ENCODE results near the gene EPHB3. TPM values are rescaled to one million over a fixed set of nuclear protein-coding genes. Genes with fewer than 3 reads are reported as not detected.

The EPHB3 gene
- total and polyA plus RNA-seq, 2 of the 4 experiments (the other 2 are of a cell fraction), result 0.72 to 2.9 TPM

DNA sequence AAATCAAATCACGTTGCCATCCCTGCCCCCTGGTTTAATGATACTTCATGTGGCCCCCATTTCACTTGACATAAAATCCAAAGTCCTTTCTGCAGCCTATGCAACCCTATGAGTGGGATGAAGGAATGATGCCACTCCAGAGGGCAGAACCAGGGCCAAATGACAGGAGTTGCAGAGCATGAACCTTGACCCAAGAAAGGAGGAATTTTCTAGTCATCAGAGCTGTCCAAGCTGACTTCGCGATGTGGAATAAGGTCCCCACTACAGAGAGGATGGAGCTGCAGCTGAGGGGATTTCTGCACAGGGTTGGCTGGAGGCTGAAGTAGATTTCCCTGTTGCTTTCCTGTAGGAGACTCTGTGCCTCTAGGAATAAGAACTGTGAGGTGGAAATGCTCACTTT is 15.8 kb upstream of the EPHB3 start:
- in situ Hi-C loops (cut with MboI; ENCODE audit: low sequenced_read_pairs) (no loop called here), dilution Hi-C loops (cut with HindIII; ENCODE audit: low sequenced_read_pairs, unreplicated experiment) (loop anchor here (25.0 kb wide), 1 partner anchor 183 kb away; the partner anchor contains the start of genes CLCN2 and POLR2H), intact Hi-C loops (cut with micrococcal nuclease) (no loop called here)
- Histone ChIP-seq H3K79me1 (ENCODE audit: low read depth in 1 of 2, low read length in 2 of 2) (no peaks in the 10 kb centered on the region), H4K5ac (ENCODE audit: low read depth, low read length) (no peak overlapping the region), H3K27me3 (ENCODE audit: control insufficient read depth, insufficient read depth, low read length) (peaks cover 59% of the 10 kb centered on the region), H2AK9ac (replicated peaks; ENCODE audit: low read depth, low read length, poor library complexity) (no peak overlapping the region), H2BK20ac (ENCODE audit: low read depth, low read length) (no peak overlapping the region), H3K23ac (ENCODE audit: low read depth, low read length) (no peak overlapping the region), H3K9me3 (ENCODE audit: control insufficient read depth, insufficient read depth, low read length) (no peaks in the 10 kb centered on the region), H3K9me1 (ENCODE audit: insufficient read depth, low read length) (no peaks in the 10 kb centered on the region), H2BK5ac (ENCODE audit: low read depth, low read length, poor library complexity, severe bottlenecking) (no peak overlapping the region), H3K56ac (ENCODE audit: extremely low read depth, insufficient read depth, low read length) (no peak overlapping the region), H3K4me2 (ENCODE audit: low read depth, low read length) (no peak overlapping the region), H2AFZ (replicated peaks; ENCODE audit: low read length, poor library complexity) (no peak overlapping the region), H2BK15ac (ENCODE audit: low read depth, low read length) (no peak overlapping the region), H4K91ac (ENCODE audit: insufficient read depth, low read depth, low read length) (no peak overlapping the region), H3K27ac (ENCODE audit: insufficient read depth, low read length) (no peak overlapping the region), H2AK5ac (ENCODE audit: low read depth, low read length) (no peak overlapping the region), H4K20me1 (ENCODE audit: insufficient read depth, low read length) (no peaks in the 10 kb centered on the region), H3K36me3 (ENCODE audit: control insufficient read depth, insufficient read depth, low read length) (no peaks in the 10 kb centered on the region), H3K4ac (ENCODE audit: low read depth, low read length) (no peak overlapping the region), H3K18ac (ENCODE audit: low read depth, low read length) (no peak overlapping the region), H3K4me3 (ENCODE audit: insufficient read depth, low read depth, low read length) (no peak overlapping the region), H3K9ac (ENCODE audit: low read depth, low read length) (no peak overlapping the region), H3K14ac (replicated peaks; ENCODE audit: low read depth, low read length) (no peak overlapping the region), H4K8ac (ENCODE audit: low read depth in 2 of 2, low read length in 2 of 2) (no peak overlapping the region), H3K4me1 (ENCODE audit: control insufficient read depth, insufficient read depth, low read length) (no peaks in the 10 kb centered on the region), H2BK120ac (ENCODE audit: low read depth, low read length) (no peak overlapping the region)
- BruUV-seq (replicated peaks), result no TSS peak
- no peak for TF ChIP-seq BHLHE40 (IDR thresholded peaks at IDR 0.05; ENCODE audit: low read depth, low read length)
- no peak for TF ChIP-seq RAD21 (IDR thresholded peaks at IDR 0.05; ENCODE audit: low read length)
- TF ChIP-seq FOS (IDR thresholded peaks at IDR 0.05; ENCODE audit: low read depth, low read length), result no peak
- DNase-seq (no peak), ATAC-seq (ENCODE audit: low read depth) (no peak)
- WGBS, 2 experiments (ENCODE audit: extremely low coverage in 2 of 2, insufficient read length in 1 of 2), result 100% methylated on average over 1 of the region's 3 CpGs; no CpG with 5 or more reads in 1 of the 2 experiments
- CTCF ChIA-PET, result interaction anchor here (0.9 to 1.7 kb wide), 3 partner anchors 16 to 174 kb away, joined by 3 to 6 read pairs (median 4); partner anchors contain the start of gene EPHB3
- POLR2A ChIA-PET (ENCODE audit: unreplicated experiment), result interaction anchor here (0.7 kb wide), 1 partner anchor 758 kb away, joined by 5 read pairs; no protein-coding TSS in a partner anchor
